Ishikawa (cell line): ENCODE measurements around the gene AMPH.
A peak's percentile ranks its signal among the peaks of the same experiment; 100 is the strongest.

Source experiments
- CEBPB ChIP-seq: IDR thresholded peaks from 2 replicates; pipeline ENCODE4 v1.6.1; 2012
- CREB1 ChIP-seq: IDR thresholded peaks from 2 replicates; pipeline ENCODE4 v1.6.1; 2012; ENCODE audit warnings: low read depth
- EGR1 ChIP-seq: IDR thresholded peaks from 2 replicates; pipeline ENCODE4 v1.6.1; 2012
- EP300 ChIP-seq: IDR thresholded peaks from 2 replicates; pipeline ENCODE4 v1.6.1; 2012; ENCODE audit warnings: borderline replicate concordance
- FOXM1 ChIP-seq: IDR thresholded peaks from 2 replicates; pipeline ENCODE4 v1.6.1; 2012; ENCODE audit warnings: low read depth, borderline replicate concordance
- MAX ChIP-seq: IDR thresholded peaks from 2 replicates; pipeline ENCODE4 v1.6.1; 2012
- NFIC ChIP-seq: IDR thresholded peaks from 2 replicates; pipeline ENCODE4 v1.6.1; 2012
- RAD21 ChIP-seq: IDR thresholded peaks from 2 replicates; pipeline ENCODE4 v1.6.1; 2012; ENCODE audit warnings: low read depth
- TAF1 ChIP-seq: IDR thresholded peaks from 2 replicates; pipeline ENCODE4 v1.6.1; 2012; ENCODE audit warnings: low read depth, mild to moderate bottlenecking
- TCF12 ChIP-seq: IDR thresholded peaks from 2 replicates; pipeline ENCODE4 v1.6.1; 2012; ENCODE audit warnings: low read depth
- TEAD4 ChIP-seq: IDR thresholded peaks from 2 replicates; pipeline ENCODE4 v1.6.1; 2012
- YY1 ChIP-seq: IDR thresholded peaks from 2 replicates; pipeline ENCODE4 v1.6.1; 2012; ENCODE audit warnings: low read depth
- ZBTB7A ChIP-seq: IDR thresholded peaks from 2 replicates; pipeline ENCODE4 v1.6.1; 2012; ENCODE audit warnings: low read depth
- TF ChIP-seq, protein P1 (sequence below): IDR thresholded peaks from 2 replicates; pipeline ENCODE4 v1.6.1; 2012
- TF ChIP-seq, protein P2 (sequence below): IDR thresholded peaks from 2 replicates; pipeline ENCODE4 v1.6.1; 2012; ENCODE audit warnings: low read depth, mild to moderate bottlenecking

The AMPH gene

DNA sequence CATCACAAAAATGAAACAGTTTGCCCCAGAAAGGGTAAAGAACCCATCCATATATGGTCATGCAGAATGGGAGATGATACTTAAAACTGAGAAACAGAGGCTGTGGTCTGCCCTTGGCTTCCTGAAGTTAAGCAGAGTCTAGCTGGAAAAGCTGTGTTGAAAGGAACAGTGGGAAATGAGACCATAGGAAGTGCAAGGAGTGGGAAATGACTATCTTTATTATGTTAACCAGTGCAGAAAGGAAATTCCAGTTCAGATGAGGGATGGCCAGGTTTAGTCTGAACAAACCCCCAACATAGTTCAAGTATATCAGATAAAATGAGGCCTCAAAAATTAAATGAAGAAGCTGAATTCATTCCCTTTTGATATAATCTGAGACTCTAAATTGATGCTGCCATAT, 245.5 kb downstream of the AMPH start:
- TF ChIP-seq EGR1 (no peak), EP300 (no peak), FOXM1 (no peak), MAX (no peak), NFIC (no peak), TCF12 (no peak), ZBTB7A (no peak), RAD21 (no peak)
- TF ChIP-seq, protein P1, sequence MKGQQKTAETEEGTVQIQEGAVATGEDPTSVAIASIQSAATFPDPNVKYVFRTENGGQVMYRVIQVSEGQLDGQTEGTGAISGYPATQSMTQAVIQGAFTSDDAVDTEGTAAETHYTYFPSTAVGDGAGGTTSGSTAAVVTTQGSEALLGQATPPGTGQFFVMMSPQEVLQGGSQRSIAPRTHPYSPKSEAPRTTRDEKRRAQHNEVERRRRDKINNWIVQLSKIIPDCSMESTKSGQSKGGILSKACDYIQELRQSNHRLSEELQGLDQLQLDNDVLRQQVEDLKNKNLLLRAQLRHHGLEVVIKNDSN = no peak
- TF ChIP-seq, protein P2, sequence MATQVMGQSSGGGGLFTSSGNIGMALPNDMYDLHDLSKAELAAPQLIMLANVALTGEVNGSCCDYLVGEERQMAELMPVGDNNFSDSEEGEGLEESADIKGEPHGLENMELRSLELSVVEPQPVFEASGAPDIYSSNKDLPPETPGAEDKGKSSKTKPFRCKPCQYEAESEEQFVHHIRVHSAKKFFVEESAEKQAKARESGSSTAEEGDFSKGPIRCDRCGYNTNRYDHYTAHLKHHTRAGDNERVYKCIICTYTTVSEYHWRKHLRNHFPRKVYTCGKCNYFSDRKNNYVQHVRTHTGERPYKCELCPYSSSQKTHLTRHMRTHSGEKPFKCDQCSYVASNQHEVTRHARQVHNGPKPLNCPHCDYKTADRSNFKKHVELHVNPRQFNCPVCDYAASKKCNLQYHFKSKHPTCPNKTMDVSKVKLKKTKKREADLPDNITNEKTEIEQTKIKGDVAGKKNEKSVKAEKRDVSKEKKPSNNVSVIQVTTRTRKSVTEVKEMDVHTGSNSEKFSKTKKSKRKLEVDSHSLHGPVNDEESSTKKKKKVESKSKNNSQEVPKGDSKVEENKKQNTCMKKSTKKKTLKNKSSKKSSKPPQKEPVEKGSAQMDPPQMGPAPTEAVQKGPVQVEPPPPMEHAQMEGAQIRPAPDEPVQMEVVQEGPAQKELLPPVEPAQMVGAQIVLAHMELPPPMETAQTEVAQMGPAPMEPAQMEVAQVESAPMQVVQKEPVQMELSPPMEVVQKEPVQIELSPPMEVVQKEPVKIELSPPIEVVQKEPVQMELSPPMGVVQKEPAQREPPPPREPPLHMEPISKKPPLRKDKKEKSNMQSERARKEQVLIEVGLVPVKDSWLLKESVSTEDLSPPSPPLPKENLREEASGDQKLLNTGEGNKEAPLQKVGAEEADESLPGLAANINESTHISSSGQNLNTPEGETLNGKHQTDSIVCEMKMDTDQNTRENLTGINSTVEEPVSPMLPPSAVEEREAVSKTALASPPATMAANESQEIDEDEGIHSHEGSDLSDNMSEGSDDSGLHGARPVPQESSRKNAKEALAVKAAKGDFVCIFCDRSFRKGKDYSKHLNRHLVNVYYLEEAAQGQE = no peak

DNA sequence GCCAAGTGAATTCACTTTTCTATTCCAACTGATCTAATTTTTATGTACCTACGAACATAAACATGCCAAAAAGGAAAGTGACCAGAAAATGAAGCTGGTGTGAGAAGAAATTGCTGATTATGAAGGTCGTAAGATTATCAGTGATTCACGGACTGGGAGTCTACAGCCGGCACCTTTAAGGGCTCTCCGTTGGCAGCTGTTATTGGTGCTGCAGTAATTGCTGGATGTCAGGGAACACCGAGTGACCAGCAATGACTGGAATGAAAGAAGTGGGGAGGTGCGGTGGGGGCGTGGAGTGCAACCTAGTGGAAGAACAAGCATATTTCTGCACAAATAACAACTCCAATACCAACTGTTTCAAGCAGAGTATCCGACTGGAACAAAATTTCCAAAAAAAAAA, 247.9 kb downstream of the AMPH start:
- TF ChIP-seq TAF1 (no peak), TEAD4 (no peak), ZBTB7A (no peak), CREB1 (no peak), NFIC (no peak), TCF12 (no peak), EP300 (no peak), YY1 (no peak), MAX (no peak), FOXM1 (no peak), RAD21 (no peak), CEBPB (no peak), EGR1 (no peak)
- TF ChIP-seq, protein P1 = no peak
- TF ChIP-seq, protein P2 = no peak

DNA sequence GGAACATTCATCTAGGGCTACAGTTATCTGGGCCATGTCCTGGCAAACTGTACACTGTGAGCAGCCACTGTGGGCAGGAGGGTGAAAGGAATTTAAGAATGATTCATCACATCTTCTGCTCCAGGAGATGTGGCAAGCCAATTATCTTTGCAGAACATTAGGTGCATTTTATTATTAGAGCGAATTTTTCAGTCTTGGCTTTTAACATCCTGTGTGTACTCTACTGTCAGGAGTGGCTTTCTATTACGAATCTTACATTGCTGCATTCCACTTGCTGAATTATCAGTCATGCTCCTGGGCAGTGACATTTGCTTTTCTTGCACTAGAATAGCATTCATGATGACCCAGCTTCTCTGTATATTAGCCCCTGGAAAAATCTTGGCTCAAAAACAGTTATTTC, 248.5 kb downstream of the AMPH start:
- TF ChIP-seq TCF12 (no peak), MAX (no peak), TAF1 (no peak), EGR1 (no peak), FOXM1 (no peak), CEBPB (no peak), NFIC (no peak)
- TF ChIP-seq, protein P1 = no peak
- TF ChIP-seq, protein P2 = no peak

GRCh38 chr7:38375453-38375852, 255.7 kb downstream of the AMPH start:
- no peak for TF ChIP-seq TCF12

- TF ChIP-seq, protein P2 = no peak
- TF ChIP-seq ZBTB7A = no peak
- TF ChIP-seq EP300 = no peak
- TF ChIP-seq TEAD4 = no peak
- peak; percentile 26; the same call in 1 of the 2 replicates for TF ChIP-seq RAD21
- TF ChIP-seq CREB1 = no peak
Measured at GRCh38 chr7:38374507-38374906, 256.7 kb downstream of the AMPH start.
